Naive B cell (primary cell): ENCODE measurements around the gene KCNA5. TPM values are rescaled to one million over a fixed set of nuclear protein-coding genes. Genes with fewer than 3 reads are reported as not detected.
A peak's percentile ranks its signal among the peaks of the same experiment; 100 is the strongest.

Source experiments
- ATAC-seq, 2 donors: fragments of 150-1000 bp; cut with Tn5 transposase; 2 replicates each; pipeline ENCODE4 v1.10.0; 2021; ENCODE audit warnings: low read depth in 2 of 2, mild to moderate bottlenecking in 2 of 2, moderate library complexity in 2 of 2
- DNase-seq: peaks from one replicate; pipeline ENCODE4 v3.0.0; 2022
- H3K27ac Mint-ChIP-seq, 6 donors: one replicate each; pipeline ENCODE4 v1.8.0; 2020 to 2022; ENCODE audit warnings: mild to moderate bottlenecking in 6 of 6, mixed read lengths in 6 of 6, moderate library complexity in 5 of 6, inconsistent platforms in 2 of 6
- H3K27me3 Mint-ChIP-seq, 3 donors: one replicate each; pipeline ENCODE4 v1.8.0; 2021 to 2022; ENCODE audit warnings: mixed read lengths in 3 of 3, mild to moderate bottlenecking in 1 of 3
- H3K36me3 Mint-ChIP-seq, 2 donors: one replicate each; pipeline ENCODE4 v1.8.0; 2020 to 2022; ENCODE audit warnings: mixed read lengths in 2 of 2, inconsistent platforms in 1 of 2, mild to moderate bottlenecking in 1 of 2
- H3K4me1 Mint-ChIP-seq, 3 donors: one replicate each; pipeline ENCODE4 v1.8.0; 2020 to 2022; ENCODE audit warnings: mixed read lengths in 3 of 3, inconsistent platforms in 1 of 3, mild to moderate bottlenecking in 1 of 3, moderate library complexity in 1 of 3
- H3K4me3 Mint-ChIP-seq, 8 donors: one replicate each; pipeline ENCODE4 v1.8.0; 2020 to 2022; ENCODE audit warnings: mild to moderate bottlenecking in 8 of 8, mixed read lengths in 8 of 8, moderate library complexity in 8 of 8, inconsistent platforms in 2 of 8
- H3K9me3 Mint-ChIP-seq, 7 donors: one replicate each; pipeline ENCODE4 v1.8.0; 2020 to 2022; ENCODE audit warnings: mixed read lengths in 7 of 7, mild to moderate bottlenecking in 5 of 7, inconsistent platforms in 2 of 7, moderate library complexity in 1 of 7
- polyA plus RNA-seq, 6 donors: library from polyadenylated mRNA; unstranded; fragments of 300-500 nt; fragmentation: Illumina TruSeq; gene quantifications; one replicate each; pipeline ENCODE4 v1.2.3, GENCODE V29; 2021; ENCODE audit warnings: low read depth in 6 of 6

Gene KCNA5
- polyA plus RNA-seq, 6 donors from 2014 or later: 0.16 to 0.47 (median 0.22) TPM; not detected in 3

- H3K27me3 Mint-ChIP-seq: peaks cover 4 to 6% (median 4%) of the 10 kb centered on the region in 3 donors
- H3K4me3 Mint-ChIP-seq: peak overlapping the region; percentile 39 to 85 (median 66)
- DNase-seq (peak; percentile 43), ATAC-seq (peak; percentile 57 to 60)
- peak overlapping the region; percentile 0 to 88 (median 24) for H3K27ac Mint-ChIP-seq
- no peaks in the 10 kb centered on the region for H3K36me3 Mint-ChIP-seq
- H3K9me3 Mint-ChIP-seq: peaks cover 0 to 12% (median 4%) of the 10 kb centered on the region in 7 donors
- peaks cover 42 to 74% (median 61%) of the 10 kb centered on the region in 3 donors for H3K4me1 Mint-ChIP-seq
Measured at GRCh38 chr12:5051334-5051733, 7.7 kb downstream of the KCNA5 start.

- Mint-ChIP-seq H3K9me3 (peaks cover 0 to 12% (median 4%) of the 10 kb centered on the region in 7 donors), H3K4me3 (peak overlapping the region; percentile 39 to 85 (median 66)), H3K27me3 (no peaks in the 10 kb centered on the region), H3K4me1 (peaks cover 42 to 74% (median 61%) of the 10 kb centered on the region in 3 donors), H3K27ac (peak overlapping the region in 4 of 6 donors; percentile 9 to 88 (median 39)), H3K36me3 (no peaks in the 10 kb centered on the region)
- DNase-seq (peak; percentile 49), ATAC-seq (peak; percentile 38 to 44)
Measured at GRCh38 chr12:5051913-5052312, 8.2 kb downstream of the KCNA5 start.

- Mint-ChIP-seq H3K4me3 (peak overlapping the region; percentile 27 to 85 (median 66)), H3K4me1 (peaks cover 42 to 74% (median 61%) of the 10 kb centered on the region in 3 donors)
Measured at GRCh38 chr12:5052348-5052747, 8.7 kb downstream of the KCNA5 start.

GRCh38 chr12:5059358-5059757 is 15.7 kb downstream of the KCNA5 start:
- Mint-ChIP-seq H3K9me3 (peaks cover 0 to 2% (median 0%) of the 10 kb centered on the region in 7 donors), H3K4me1 (peaks cover 5 to 8% (median 7%) of the 10 kb centered on the region in 3 donors), H3K27ac (no peak overlapping the region), H3K27me3 (peaks cover 0 to 29% (median 25%) of the 10 kb centered on the region in 3 donors), H3K36me3 (peaks cover 0 to 8% of the 10 kb centered on the region in 2 donors), H3K4me3 (no peak overlapping the region)
- DNase-seq: no peak
- ATAC-seq: no peak

More at GRCh38 chr12:5052348-5052747, 8.7 kb downstream of the KCNA5 start:
- Mint-ChIP-seq H3K36me3 (no peaks in the 10 kb centered on the region), H3K9me3 (peaks cover 0 to 12% (median 4%) of the 10 kb centered on the region in 7 donors), H3K27me3 (no peaks in the 10 kb centered on the region), H3K27ac (peak overlapping the region in 2 of 6 donors; percentile 28 to 88)
- DNase-seq (no peak), ATAC-seq (no peak)

- Mint-ChIP-seq H3K9me3 (peaks cover 0 to 2% (median 0%) of the 10 kb centered on the region in 7 donors), H3K4me3 (no peak overlapping the region), H3K27ac (no peak overlapping the region), H3K36me3 (peaks cover 0 to 8% of the 10 kb centered on the region in 2 donors), H3K27me3 (peaks cover 0 to 32% (median 26%) of the 10 kb centered on the region in 3 donors), H3K4me1 (peaks cover 0 to 5% (median 3%) of the 10 kb centered on the region in 3 donors)
- ATAC-seq: no peak
- no peak for DNase-seq
Measured at GRCh38 chr12:5060958-5061357, 17.3 kb downstream of the KCNA5 start.

GRCh38 chr12:5063149-5063548 is 19.5 kb downstream of the KCNA5 start:
- peaks cover under 1 to 32% (median 26%) of the 10 kb centered on the region in 3 donors for H3K27me3 Mint-ChIP-seq
- DNase-seq: no peak
- H3K4me3 Mint-ChIP-seq: no peak overlapping the region
- no peak overlapping the region for H3K27ac Mint-ChIP-seq
- peaks cover 0 to 2% (median 0%) of the 10 kb centered on the region in 7 donors for H3K9me3 Mint-ChIP-seq
- peaks cover 0 to 8% of the 10 kb centered on the region in 2 donors for H3K36me3 Mint-ChIP-seq
- ATAC-seq: no peak
- H3K4me1 Mint-ChIP-seq: peaks cover 0 to 5% (median 0%) of the 10 kb centered on the region in 3 donors

- Mint-ChIP-seq H3K27me3 (peaks cover 4 to 31% (median 26%) of the 10 kb centered on the region in 3 donors), H3K4me3 (no peak overlapping the region), H3K27ac (no peak overlapping the region), H3K36me3 (peaks cover 0 to 4% of the 10 kb centered on the region in 2 donors), H3K9me3 (peaks cover 0 to under 1% (median 0%) of the 10 kb centered on the region in 7 donors), H3K4me1 (peaks cover 0 to 2% (median 0%) of the 10 kb centered on the region in 3 donors)
- no peak for DNase-seq
- ATAC-seq: no peak
Measured at GRCh38 chr12:5064913-5065490, 21.3 kb downstream of the KCNA5 start.

- H3K27ac Mint-ChIP-seq: no peak overlapping the region
- no peaks in the 10 kb centered on the region for H3K9me3 Mint-ChIP-seq
- H3K27me3 Mint-ChIP-seq: peaks cover 4 to 23% (median 19%) of the 10 kb centered on the region in 3 donors
- no peaks in the 10 kb centered on the region for H3K4me1 Mint-ChIP-seq
- DNase-seq: no peak
- no peak overlapping the region for H3K4me3 Mint-ChIP-seq
- ATAC-seq: no peak
- H3K36me3 Mint-ChIP-seq: no peaks in the 10 kb centered on the region
Measured at GRCh38 chr12:5066251-5066650, 22.6 kb downstream of the KCNA5 start.

GRCh38 chr12:5068126-5068525 is 24.4 kb downstream of the KCNA5 start:
- peaks cover 0 to 5% (median 0%) of the 10 kb centered on the region in 3 donors for H3K4me1 Mint-ChIP-seq
- H3K27ac Mint-ChIP-seq: no peak overlapping the region
- ATAC-seq (no peak), DNase-seq (no peak)
- H3K4me3 Mint-ChIP-seq: no peak overlapping the region
- H3K27me3 Mint-ChIP-seq: peaks cover 4 to 25% (median 25%) of the 10 kb centered on the region in 3 donors
- H3K36me3 Mint-ChIP-seq: no peaks in the 10 kb centered on the region
- no peaks in the 10 kb centered on the region for H3K9me3 Mint-ChIP-seq

- Mint-ChIP-seq H3K4me1 (peaks cover 0 to 5% (median 0%) of the 10 kb centered on the region in 3 donors), H3K9me3 (no peaks in the 10 kb centered on the region), H3K27ac (no peak overlapping the region), H3K36me3 (no peaks in the 10 kb centered on the region), H3K4me3 (no peak overlapping the region), H3K27me3 (peaks cover 4 to 28% (median 25%) of the 10 kb centered on the region in 3 donors)
- no peak for DNase-seq
- ATAC-seq: no peak
Measured at GRCh38 chr12:5068619-5069018, 24.9 kb downstream of the KCNA5 start.

- no peak for DNase-seq
- Mint-ChIP-seq H3K4me3 (no peak overlapping the region), H3K27ac (no peak overlapping the region)
Measured at GRCh38 chr12:5070090-5070489, 26.4 kb downstream of the KCNA5 start.

GRCh38 chr12:5071496-5071895 is 27.8 kb downstream of the KCNA5 start:
- no peak for DNase-seq
- H3K4me3 Mint-ChIP-seq: no peak overlapping the region
- H3K4me1 Mint-ChIP-seq: peaks cover 0 to 11% (median 5%) of the 10 kb centered on the region in 3 donors
- ATAC-seq: no peak
- H3K27me3 Mint-ChIP-seq: peaks cover 4 to 20% (median 15%) of the 10 kb centered on the region in 3 donors
- no peaks in the 10 kb centered on the region for H3K9me3 Mint-ChIP-seq
- no peak overlapping the region for H3K27ac Mint-ChIP-seq
- no peaks in the 10 kb centered on the region for H3K36me3 Mint-ChIP-seq

More at GRCh38 chr12:5070090-5070489, 26.4 kb downstream of the KCNA5 start:
- H3K36me3 Mint-ChIP-seq: no peaks in the 10 kb centered on the region
- no peaks in the 10 kb centered on the region for H3K9me3 Mint-ChIP-seq
- peaks cover 4 to 20% (median 15%) of the 10 kb centered on the region in 3 donors for H3K27me3 Mint-ChIP-seq
- ATAC-seq: no peak
- peaks cover 0 to 10% (median 5%) of the 10 kb centered on the region in 3 donors for H3K4me1 Mint-ChIP-seq

GRCh38 chr12:5072311-5072710 is 28.6 kb downstream of the KCNA5 start:
- Mint-ChIP-seq H3K27me3 (peaks cover 7 to 25% (median 21%) of the 10 kb centered on the region in 3 donors), H3K9me3 (no peaks in the 10 kb centered on the region), H3K4me3 (no peak overlapping the region), H3K36me3 (no peaks in the 10 kb centered on the region), H3K4me1 (peaks cover 0 to 11% (median 5%) of the 10 kb centered on the region in 3 donors), H3K27ac (no peak overlapping the region)
- ATAC-seq (no peak), DNase-seq (no peak)

GRCh38 chr12:5073054-5073453 is 29.4 kb downstream of the KCNA5 start:
- Mint-ChIP-seq H3K36me3 (no peaks in the 10 kb centered on the region), H3K9me3 (no peaks in the 10 kb centered on the region), H3K4me1 (peaks cover 0 to 11% (median 5%) of the 10 kb centered on the region in 3 donors), H3K27ac (no peak overlapping the region), H3K27me3 (peaks cover 7 to 29% (median 27%) of the 10 kb centered on the region in 3 donors), H3K4me3 (no peak overlapping the region)
- no peak for DNase-seq
- ATAC-seq: no peak
